GM19035 (cell line): Measurements from ENCODE around the gene IL17A.

Experiments used
- ATAC-seq: cut with Tn5 transposase; IDR thresholded peaks from one replicate; pipeline ENCODE4 v1.9.1; 2021; ENCODE audit not compliant: unreplicated experiment

Gene IL17A

GRCh38 chr6:52210227-52210626 is 24.1 kb downstream of the IL17A start:
- ATAC-seq: peak; percentile 89

- no peak for ATAC-seq
Observed at GRCh38 chr6:52213127-52213526, 27.0 kb downstream of the IL17A start.

GRCh38 chr6:52215787-52216186 is 29.6 kb downstream of the IL17A start:
- ATAC-seq: no peak

GRCh38 chr6:52216932-52217575 is 30.9 kb downstream of the IL17A start:
- peak; percentile 41 for ATAC-seq

- no peak for ATAC-seq
Observed at GRCh38 chr6:52217761-52218160, 31.6 kb downstream of the IL17A start.

- ATAC-seq: peak; percentile 76
Observed at GRCh38 chr6:52221302-52221701, 35.1 kb downstream of the IL17A start.

- peak; percentile 100 for ATAC-seq
Observed at GRCh38 chr6:52227495-52227894, 41.3 kb downstream of the IL17A start.

GRCh38 chr6:52230685-52231084 is 44.5 kb downstream of the IL17A start:
- no peak for ATAC-seq

- ATAC-seq: no peak
Observed at GRCh38 chr6:52231406-52232127, 45.4 kb downstream of the IL17A start.

- no peak for ATAC-seq
Observed at GRCh38 chr6:52233005-52233404, 46.8 kb downstream of the IL17A start.

GRCh38 chr6:52233975-52234823 is 48.0 kb downstream of the IL17A start:
- peak; percentile 83 for ATAC-seq
